ENCODE results near the gene LAMA4.

The LAMA4 gene

GRCh38 chr6:112172540-112172939, 81.8 kb downstream of the LAMA4 start:
- Histone ChIP-seq H3K36me3 (ENCODE audit: insufficient read depth, insufficient read length, low read length) (no peaks in the 10 kb centered on the region), H3K4me3 (ENCODE audit: insufficient read length, low read depth) (no peak overlapping the region), H3K27me3 (ENCODE audit: insufficient read depth, insufficient read length) (no peaks in the 10 kb centered on the region), H3K9me3 (ENCODE audit: insufficient read depth, low read length) (no peaks in the 10 kb centered on the region), H3K9ac (ENCODE audit: insufficient read length, low read depth) (no peak overlapping the region), H3K4me1 (ENCODE audit: insufficient read depth, insufficient read length) (no peaks in the 10 kb centered on the region)
- no peak for DNase-seq (ENCODE audit: low read depth, low spot score)
- no peak for TF ChIP-seq YY1 (IDR thresholded peaks at IDR 0.05; ENCODE audit: insufficient read depth, insufficient read length)
- TF ChIP-seq SUZ12 (IDR thresholded peaks at IDR 0.05; ENCODE audit: extremely low read depth, insufficient read depth, insufficient read length), result no peak
- no peak for TF ChIP-seq ZNF274 (IDR thresholded peaks at IDR 0.05; ENCODE audit: low read depth, low read length)

- no peaks in the 10 kb centered on the region for H3K4me1 ChIP-seq (ENCODE audit: insufficient read depth, insufficient read length)
- H3K36me3 ChIP-seq (ENCODE audit: insufficient read depth, insufficient read length, low read length), result no peaks in the 10 kb centered on the region
- H3K9me3 ChIP-seq (ENCODE audit: insufficient read depth, low read length), result no peaks in the 10 kb centered on the region
- H3K27me3 ChIP-seq (ENCODE audit: insufficient read depth, insufficient read length), result no peaks in the 10 kb centered on the region
- TF ChIP-seq YY1 (IDR thresholded peaks at IDR 0.05; ENCODE audit: insufficient read depth, insufficient read length) (no peak), SUZ12 (IDR thresholded peaks at IDR 0.05; ENCODE audit: extremely low read depth, insufficient read depth, insufficient read length) (no peak), ZNF274 (IDR thresholded peaks at IDR 0.05; ENCODE audit: low read depth, low read length) (no peak)
- no peak overlapping the region for H3K4me3 ChIP-seq (ENCODE audit: insufficient read length, low read depth)
- no peak overlapping the region for H3K9ac ChIP-seq (ENCODE audit: insufficient read length, low read depth)
- DNase-seq (ENCODE audit: low read depth, low spot score), result no peak
These were observed 84.8 kb downstream of the LAMA4 start for GRCh38 chr6:112169541-112169940.

- DNase-seq (ENCODE audit: low read depth, low spot score), result peak; percentile 42
- H3K36me3 ChIP-seq (ENCODE audit: insufficient read depth, insufficient read length, low read length), result no peaks in the 10 kb centered on the region
- no peak for TF ChIP-seq YY1 (IDR thresholded peaks at IDR 0.05; ENCODE audit: insufficient read depth, insufficient read length)
- TF ChIP-seq ZNF274 (IDR thresholded peaks at IDR 0.05; ENCODE audit: low read depth, low read length), result no peak
- TF ChIP-seq SUZ12 (IDR thresholded peaks at IDR 0.05; ENCODE audit: extremely low read depth, insufficient read depth, insufficient read length), result no peak
- no peaks in the 10 kb centered on the region for H3K9me3 ChIP-seq (ENCODE audit: insufficient read depth, low read length)
- peaks cover 6% of the 10 kb centered on the region for H3K27me3 ChIP-seq (ENCODE audit: insufficient read depth, insufficient read length)
- no peak overlapping the region for H3K4me3 ChIP-seq (ENCODE audit: insufficient read length, low read depth)
- no peak overlapping the region for H3K9ac ChIP-seq (ENCODE audit: insufficient read length, low read depth)
- H3K4me1 ChIP-seq (ENCODE audit: insufficient read depth, insufficient read length), result no peaks in the 10 kb centered on the region
These were observed 90.8 kb downstream of the LAMA4 start for GRCh38 chr6:112163295-112164257.

- Histone ChIP-seq H3K9me3 (ENCODE audit: insufficient read depth, low read length) (no peaks in the 10 kb centered on the region), H3K4me3 (ENCODE audit: insufficient read length, low read depth) (no peak overlapping the region)
These were observed 93.6 kb downstream of the LAMA4 start for GRCh38 chr6:112160745-112161144.

GRCh38 chr6:112156668-112157067, 97.7 kb downstream of the LAMA4 start:
- Histone ChIP-seq H3K4me1 (ENCODE audit: insufficient read depth, insufficient read length) (no peaks in the 10 kb centered on the region), H3K9me3 (ENCODE audit: insufficient read depth, low read length) (no peaks in the 10 kb centered on the region), H3K9ac (ENCODE audit: insufficient read length, low read depth) (no peak overlapping the region), H3K36me3 (ENCODE audit: insufficient read depth, insufficient read length, low read length) (no peaks in the 10 kb centered on the region), H3K27me3 (ENCODE audit: insufficient read depth, insufficient read length) (no peaks in the 10 kb centered on the region), H3K4me3 (ENCODE audit: insufficient read length, low read depth) (no peak overlapping the region)
- DNase-seq (ENCODE audit: low read depth, low spot score), result no peak
- TF ChIP-seq ZNF274 (IDR thresholded peaks at IDR 0.05; ENCODE audit: low read depth, low read length) (no peak), SUZ12 (IDR thresholded peaks at IDR 0.05; ENCODE audit: extremely low read depth, insufficient read depth, insufficient read length) (no peak), YY1 (IDR thresholded peaks at IDR 0.05; ENCODE audit: insufficient read depth, insufficient read length) (no peak)

More at GRCh38 chr6:112160745-112161144, 93.6 kb downstream of the LAMA4 start:
- H3K4me1 ChIP-seq (ENCODE audit: insufficient read depth, insufficient read length), result no peaks in the 10 kb centered on the region
- DNase-seq (ENCODE audit: low read depth, low spot score), result no peak
- no peak overlapping the region for H3K9ac ChIP-seq (ENCODE audit: insufficient read length, low read depth)
- peaks cover 6% of the 10 kb centered on the region for H3K27me3 ChIP-seq (ENCODE audit: insufficient read depth, insufficient read length)
- TF ChIP-seq ZNF274 (IDR thresholded peaks at IDR 0.05; ENCODE audit: low read depth, low read length), result no peak
- no peak for TF ChIP-seq SUZ12 (IDR thresholded peaks at IDR 0.05; ENCODE audit: extremely low read depth, insufficient read depth, insufficient read length)
- no peak for TF ChIP-seq YY1 (IDR thresholded peaks at IDR 0.05; ENCODE audit: insufficient read depth, insufficient read length)
- no peaks in the 10 kb centered on the region for H3K36me3 ChIP-seq (ENCODE audit: insufficient read depth, insufficient read length, low read length)

- DNase-seq (ENCODE audit: low read depth, low spot score), result no peak
- no peaks in the 10 kb centered on the region for H3K4me1 ChIP-seq (ENCODE audit: insufficient read depth, insufficient read length)
- no peaks in the 10 kb centered on the region for H3K36me3 ChIP-seq (ENCODE audit: insufficient read depth, insufficient read length, low read length)
- no peak overlapping the region for H3K4me3 ChIP-seq (ENCODE audit: insufficient read length, low read depth)
- no peaks in the 10 kb centered on the region for H3K9me3 ChIP-seq (ENCODE audit: insufficient read depth, low read length)
- no peaks in the 10 kb centered on the region for H3K27me3 ChIP-seq (ENCODE audit: insufficient read depth, insufficient read length)
- no peak for TF ChIP-seq SUZ12 (IDR thresholded peaks at IDR 0.05; ENCODE audit: extremely low read depth, insufficient read depth, insufficient read length)
- TF ChIP-seq YY1 (IDR thresholded peaks at IDR 0.05; ENCODE audit: insufficient read depth, insufficient read length), result no peak
- no peak for TF ChIP-seq ZNF274 (IDR thresholded peaks at IDR 0.05; ENCODE audit: low read depth, low read length)
- H3K9ac ChIP-seq (ENCODE audit: insufficient read length, low read depth), result no peak overlapping the region
These were observed 98.5 kb downstream of the LAMA4 start for GRCh38 chr6:112155886-112156285.

- TF ChIP-seq ZNF274 (IDR thresholded peaks at IDR 0.05; ENCODE audit: low read depth, low read length) (no peak), SUZ12 (IDR thresholded peaks at IDR 0.05; ENCODE audit: extremely low read depth, insufficient read depth, insufficient read length) (no peak), YY1 (IDR thresholded peaks at IDR 0.05; ENCODE audit: insufficient read depth, insufficient read length) (no peak)
- Histone ChIP-seq H3K4me1 (ENCODE audit: insufficient read depth, insufficient read length) (no peaks in the 10 kb centered on the region), H3K36me3 (ENCODE audit: insufficient read depth, insufficient read length, low read length) (no peaks in the 10 kb centered on the region), H3K4me3 (ENCODE audit: insufficient read length, low read depth) (no peak overlapping the region), H3K27me3 (ENCODE audit: insufficient read depth, insufficient read length) (no peaks in the 10 kb centered on the region), H3K9me3 (ENCODE audit: insufficient read depth, low read length) (no peaks in the 10 kb centered on the region), H3K9ac (ENCODE audit: insufficient read length, low read depth) (no peak overlapping the region)
- DNase-seq (ENCODE audit: low read depth, low spot score), result no peak
These were observed 99.7 kb downstream of the LAMA4 start for GRCh38 chr6:112154711-112155110.

Data from NT2/D1 (cell line).